Effector CD4-positive, alpha-beta T cell (primary cell): ENCODE data around the gene SEPTIN5. TPM values are rescaled to one million over a fixed set of nuclear protein-coding genes. Genes with fewer than 3 reads are reported as not detected.
A peak's percentile ranks its signal among the peaks of the same experiment; 100 is the strongest.
"Not testable (repeated sequence)": the region's sequence is repeated elsewhere in the genome, so short reads cannot be mapped to it uniquely, and the experiment has no call there.

Experiments
- DNase-seq: peaks from one replicate; pipeline ENCODE4 v3.0.0-alpha.2; 2020
- total RNA-seq: gene quantifications from one replicate; lab custom pipeline; 2026; lab: John Stamatoyannopoulos, UW

SEPTIN5 gene
- not detected for total RNA-seq

DNA sequence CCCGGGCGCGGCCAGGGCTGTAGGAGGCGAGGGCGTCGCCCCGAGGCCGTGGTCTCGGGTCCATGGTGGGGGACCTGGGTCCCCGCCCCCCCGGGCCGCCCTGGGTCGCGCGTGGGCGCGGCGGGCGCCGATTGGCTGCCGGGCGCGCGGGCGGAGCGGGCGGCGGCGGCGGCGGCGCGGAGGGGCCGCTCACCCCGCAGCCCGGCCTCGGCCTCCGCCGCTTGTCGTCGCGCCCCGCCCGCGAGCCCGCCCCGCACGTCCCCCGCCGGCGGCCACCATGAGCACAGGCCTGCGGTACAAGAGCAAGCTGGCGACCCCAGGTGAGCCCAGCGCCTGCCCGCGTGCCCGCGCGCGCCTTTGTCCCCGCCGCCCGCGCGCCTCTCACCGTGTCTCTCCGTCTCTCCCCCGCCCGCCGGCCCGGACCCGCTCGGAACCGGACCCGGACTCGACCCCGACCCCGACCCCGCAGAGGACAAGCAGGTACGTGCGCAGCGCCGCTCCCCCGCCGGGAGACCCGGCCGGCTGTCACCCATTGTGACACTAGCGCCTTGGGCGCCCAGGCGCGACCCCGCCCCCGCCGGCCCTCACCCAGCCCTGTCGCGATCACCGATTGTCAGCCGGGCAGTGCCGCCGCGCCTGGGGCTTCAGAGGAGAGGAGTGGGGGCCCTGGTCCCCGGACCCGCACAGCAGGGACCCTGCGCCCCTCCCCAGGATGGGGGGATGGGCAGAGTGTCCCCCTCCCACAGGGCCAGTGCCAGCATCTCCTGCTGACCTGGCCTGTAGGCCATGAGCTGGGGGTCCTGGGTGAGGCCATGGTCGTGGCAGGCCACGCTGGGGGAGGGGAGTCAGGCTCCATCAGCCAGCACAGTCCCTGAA, at the start of gene SEPTIN5:
TSS of gene SEPTIN5 (plus strand) at position 192 of the 876 bp plus-strand sequence. CDS start at position 278, 86 bp downstream.
- DNase-seq, result no peak

DNA sequence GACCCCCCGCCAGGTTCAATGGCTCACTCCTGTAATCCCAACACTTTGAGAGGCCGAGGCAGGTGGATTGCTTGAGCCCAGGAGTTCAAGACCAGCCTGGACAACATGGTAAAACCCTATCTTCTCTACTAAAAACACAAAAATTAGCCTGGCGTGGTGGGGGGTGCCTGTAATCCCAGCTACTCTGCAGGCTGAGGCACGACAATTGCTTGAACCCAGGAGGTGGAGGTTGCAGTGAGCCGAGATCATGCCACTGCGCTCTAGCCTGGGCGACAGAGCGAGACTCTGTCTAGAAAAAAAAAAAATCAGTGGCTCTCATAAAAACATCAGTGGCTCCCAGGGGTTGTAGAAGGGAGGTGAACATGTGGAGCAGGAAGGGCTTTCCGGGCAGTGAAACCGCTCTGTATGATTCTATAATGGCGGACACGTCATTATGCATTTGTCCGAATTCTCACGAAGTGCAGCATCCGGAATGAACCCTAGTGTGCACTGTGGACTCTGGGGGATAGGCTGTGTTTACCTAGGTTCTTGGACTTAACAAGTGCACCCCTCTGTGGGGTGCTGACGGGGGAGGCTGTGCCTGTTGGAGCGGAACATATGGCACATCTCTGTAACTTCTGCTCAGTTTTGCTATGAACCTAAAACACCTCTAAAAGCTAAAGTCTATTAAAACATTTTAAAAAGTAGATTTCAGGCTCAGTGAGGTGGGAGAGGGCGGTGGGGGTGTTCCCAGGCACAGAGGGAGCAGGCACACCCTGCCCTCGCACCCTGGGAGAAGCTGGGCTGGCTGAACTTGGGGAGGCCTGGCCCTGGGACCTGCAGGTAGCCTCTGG, 49.1 kb upstream of the SEPTIN5 start:
- DNase-seq, result no peak

DNA sequence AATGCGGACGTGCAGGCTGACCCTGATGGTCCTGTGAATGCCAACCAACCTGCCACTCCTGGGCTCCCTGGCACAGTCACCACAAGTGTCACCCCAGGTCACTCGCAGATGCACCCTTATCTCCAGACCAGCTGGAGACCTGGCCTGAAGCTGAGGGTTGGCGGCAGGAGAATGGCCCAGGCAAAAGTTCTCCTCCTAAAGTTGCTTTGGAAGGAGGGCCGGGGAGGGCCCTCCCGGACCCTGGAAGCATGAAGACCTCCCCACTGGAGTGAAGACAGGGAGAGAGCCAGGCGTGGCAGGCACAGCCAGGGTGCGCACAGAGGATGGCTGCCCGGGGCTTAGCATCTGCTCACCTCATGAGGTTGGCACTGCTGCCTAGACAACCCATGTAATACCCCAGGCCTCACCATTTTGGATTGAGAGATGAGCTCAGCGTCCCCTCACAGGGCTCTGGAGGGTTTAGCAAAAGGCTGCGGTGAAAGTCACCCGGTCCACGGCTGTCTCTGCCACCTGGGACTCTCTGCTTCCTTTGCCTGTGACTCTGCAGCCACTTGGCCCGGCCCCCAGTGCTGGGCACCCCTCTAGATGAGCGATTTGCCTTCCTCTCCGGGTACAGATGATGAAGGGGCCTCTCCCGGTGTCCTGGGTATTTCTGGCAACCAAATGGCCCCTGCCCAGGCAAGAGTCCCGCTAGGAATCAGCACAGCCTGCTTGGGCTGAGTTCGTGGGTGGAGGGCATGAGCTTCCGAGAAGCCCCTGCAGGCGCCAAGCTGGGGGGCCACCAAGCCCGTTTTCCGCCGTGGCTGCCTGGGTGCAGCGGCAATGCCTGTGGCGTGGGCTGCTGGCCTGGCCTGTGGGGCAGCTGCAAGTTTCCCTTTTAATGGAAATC, 48.3 kb upstream of the SEPTIN5 start:
- DNase-seq, result no peak

DNA sequence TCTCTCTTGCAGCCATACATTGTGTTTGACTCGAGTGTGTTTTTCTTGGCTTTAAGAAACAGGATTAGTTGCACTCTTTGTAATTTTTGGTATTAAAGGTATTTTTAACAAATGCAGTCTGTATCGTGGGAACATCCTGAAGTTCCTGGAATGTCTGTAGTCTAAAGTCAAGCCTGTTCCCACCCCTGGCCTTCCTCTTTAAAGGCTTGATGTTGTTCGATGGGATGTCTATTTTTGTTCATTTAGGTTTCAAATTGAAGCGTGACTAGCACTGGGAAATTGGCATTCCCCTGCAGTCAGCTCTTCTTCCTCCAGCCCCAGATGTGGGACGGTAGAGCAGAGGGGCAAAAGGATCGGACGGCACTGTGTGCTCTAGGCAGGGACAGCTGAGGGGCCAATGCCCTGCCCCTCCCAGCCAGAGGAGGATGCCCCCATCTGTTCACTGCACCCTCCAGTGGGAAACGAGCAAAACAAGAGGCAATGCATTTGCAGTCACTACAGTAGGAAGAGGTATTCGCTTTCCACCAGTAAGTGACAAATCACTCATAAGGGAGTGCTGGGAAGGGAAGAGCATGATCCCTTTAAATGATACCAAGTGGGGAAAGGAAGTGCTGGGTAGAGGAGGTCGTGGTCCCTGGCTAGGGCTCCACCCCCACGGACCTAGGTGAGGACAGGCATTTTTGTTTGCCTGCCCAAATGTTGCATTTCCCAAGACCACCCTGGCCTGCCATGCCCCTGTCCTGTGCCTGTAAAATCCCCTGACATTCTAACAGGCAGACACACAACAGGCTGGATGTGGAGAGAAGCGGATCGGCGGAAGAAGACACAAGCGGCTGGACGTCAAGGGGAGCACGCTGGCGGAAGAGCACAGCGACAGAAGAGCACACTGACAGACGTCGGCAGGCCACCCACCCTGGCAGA, 47.4 kb upstream of the SEPTIN5 start:
- DNase-seq, result no peak

DNA sequence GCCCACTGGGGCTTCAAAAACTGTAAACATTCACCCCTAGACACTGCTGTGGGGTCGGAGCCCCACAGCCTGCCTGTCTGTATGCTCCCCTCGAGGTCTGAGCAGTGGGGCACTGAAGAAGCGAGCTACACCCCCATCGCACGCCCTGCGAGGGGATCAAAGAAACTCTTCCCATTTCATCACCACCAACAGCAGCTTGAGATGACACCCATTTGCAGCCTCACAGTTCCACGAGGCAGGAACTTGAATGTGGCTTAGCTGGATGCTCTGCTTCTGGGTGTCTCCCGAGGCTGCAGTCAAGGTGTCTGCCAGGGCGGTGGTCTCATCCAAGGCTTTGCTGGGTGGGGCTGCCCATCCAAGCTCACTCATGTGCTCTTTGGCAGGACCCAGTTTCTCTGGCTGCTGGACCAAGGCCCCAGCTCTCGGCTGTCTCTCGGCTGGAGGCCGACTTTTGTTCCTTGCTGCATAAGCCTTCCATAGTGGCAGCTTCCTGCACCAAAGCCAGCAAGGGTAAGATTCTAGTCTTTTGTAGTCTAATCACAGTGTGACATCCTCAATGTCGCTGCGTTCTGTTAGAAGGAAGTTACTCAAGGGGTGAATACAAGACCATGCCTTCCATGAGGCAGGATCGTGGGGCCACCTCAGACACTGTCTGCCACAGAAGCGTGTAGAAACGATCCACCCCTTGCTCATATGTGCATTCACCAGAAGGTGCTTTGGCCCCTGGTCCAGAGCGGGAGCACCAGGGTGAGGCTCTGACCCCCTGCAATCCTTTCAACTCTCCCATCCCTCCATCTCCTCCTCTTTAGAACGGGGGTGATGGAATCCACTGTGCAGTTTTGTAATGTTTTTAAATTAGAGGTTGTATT, 46.2 kb upstream of the SEPTIN5 start:
- no peak for DNase-seq

DNA sequence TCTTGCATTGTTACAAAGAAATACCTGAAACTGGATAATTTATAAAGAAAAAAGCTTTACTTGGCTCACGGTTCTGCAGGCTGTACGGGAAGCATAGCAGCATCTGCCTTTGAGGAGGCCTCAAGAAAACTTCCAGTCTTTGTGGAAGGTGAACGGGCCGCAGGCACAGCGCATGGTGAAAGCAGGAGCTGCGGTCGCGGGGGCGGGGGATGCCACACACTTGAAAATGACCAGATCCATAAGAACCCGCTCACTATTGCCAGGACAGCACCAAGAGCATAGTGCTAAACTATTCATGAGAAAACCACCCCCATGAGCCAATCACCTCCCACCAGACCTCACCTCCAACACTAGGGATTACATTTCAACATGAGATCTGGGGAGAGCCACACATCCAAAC, 45.6 kb upstream of the SEPTIN5 start:
- DNase-seq, result no peak

DNA sequence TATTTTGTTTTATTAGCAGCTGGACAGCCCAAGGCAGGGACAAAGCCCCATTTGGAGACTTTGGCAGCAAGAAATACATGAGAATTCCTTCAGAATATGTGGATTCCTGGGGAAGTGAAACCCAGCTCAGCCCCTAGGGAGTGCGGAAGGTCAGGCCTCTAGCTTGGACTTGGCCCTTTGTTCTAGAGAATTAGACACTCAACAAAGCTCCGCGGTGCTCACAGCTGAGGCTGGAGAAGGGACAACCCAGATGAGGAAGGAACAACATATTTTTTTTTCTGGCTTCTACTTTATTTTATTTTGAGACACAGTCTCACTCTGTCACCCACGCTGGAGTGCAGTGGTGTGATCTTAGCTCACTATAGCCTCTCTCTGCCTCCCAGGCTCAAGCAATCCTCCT, 44.7 kb upstream of the SEPTIN5 start:
- no peak for DNase-seq

DNA sequence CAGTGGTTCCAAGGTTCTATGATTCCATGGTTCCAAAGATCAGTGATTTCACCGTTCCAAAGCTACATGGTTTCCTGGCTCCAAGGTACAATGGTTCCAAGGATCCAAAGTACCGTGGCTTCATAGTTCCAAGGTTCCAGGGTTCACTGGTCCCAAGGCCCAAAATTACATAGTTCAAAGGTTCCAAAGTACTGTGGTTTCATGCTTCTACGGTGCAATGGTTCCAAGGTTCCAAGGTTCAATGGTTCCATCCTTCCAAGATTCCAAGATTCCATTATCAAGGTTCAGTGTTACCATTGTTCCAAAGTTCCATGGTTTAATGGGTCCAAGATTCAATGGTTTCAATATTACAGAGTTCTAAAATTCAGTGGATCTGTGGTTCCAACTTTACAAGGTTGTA, 43.0 kb upstream of the SEPTIN5 start:
- no peak for DNase-seq

DNA sequence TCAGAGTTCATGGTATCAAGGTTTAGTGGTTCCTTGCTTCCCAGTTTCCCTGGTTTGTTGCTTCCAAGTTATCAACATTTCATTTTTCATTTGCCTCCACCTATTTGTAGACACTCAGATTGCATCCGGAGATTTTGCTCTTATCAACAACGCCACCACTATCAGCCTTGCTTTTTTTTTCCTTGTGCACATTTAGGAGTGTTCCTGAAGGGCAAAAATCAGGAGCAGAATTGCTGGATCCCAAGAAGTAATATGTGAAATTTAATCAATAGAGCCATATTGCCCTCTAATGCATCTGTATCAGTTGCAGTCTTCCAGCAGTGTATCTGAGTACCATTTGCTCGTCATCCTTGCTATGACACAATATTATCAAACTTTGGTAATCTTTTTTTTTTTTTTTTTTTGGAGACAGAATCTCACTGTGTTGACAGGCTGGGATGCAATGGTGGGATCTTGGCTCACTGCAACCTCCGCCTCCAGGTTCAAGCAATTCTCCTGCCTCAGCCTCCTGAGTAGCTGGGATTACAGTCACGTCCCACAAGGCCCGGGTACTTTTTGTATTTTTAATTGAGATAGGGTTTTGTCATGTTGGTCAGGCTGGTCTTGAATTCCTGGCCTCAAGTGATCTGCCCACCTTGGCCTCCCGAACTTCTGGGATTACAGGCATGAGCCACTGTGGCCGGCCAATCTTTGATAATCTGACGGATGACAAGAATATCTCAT, 42.1 kb upstream of the SEPTIN5 start:
- no peak for DNase-seq

DNA sequence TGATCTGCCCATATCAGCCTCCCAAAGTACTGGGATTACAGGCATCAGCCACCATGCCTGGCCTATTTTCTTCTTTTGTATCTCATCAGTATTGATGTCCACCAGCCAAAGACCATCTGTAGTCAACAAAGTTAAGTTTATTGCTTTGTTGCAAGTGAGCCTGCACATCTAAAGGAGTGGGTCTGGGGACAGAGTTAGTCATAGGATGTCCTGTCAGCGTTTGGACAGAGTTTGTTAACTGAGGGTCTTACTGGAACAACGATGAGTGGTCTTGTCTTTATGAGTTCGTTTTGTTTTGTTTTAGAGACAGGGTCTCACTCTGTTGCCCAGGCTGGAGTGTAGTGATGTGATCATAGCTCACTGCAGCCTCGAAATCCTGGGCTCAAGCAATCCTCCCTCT, 40.6 kb upstream of the SEPTIN5 start:
- no peak for DNase-seq

DNA sequence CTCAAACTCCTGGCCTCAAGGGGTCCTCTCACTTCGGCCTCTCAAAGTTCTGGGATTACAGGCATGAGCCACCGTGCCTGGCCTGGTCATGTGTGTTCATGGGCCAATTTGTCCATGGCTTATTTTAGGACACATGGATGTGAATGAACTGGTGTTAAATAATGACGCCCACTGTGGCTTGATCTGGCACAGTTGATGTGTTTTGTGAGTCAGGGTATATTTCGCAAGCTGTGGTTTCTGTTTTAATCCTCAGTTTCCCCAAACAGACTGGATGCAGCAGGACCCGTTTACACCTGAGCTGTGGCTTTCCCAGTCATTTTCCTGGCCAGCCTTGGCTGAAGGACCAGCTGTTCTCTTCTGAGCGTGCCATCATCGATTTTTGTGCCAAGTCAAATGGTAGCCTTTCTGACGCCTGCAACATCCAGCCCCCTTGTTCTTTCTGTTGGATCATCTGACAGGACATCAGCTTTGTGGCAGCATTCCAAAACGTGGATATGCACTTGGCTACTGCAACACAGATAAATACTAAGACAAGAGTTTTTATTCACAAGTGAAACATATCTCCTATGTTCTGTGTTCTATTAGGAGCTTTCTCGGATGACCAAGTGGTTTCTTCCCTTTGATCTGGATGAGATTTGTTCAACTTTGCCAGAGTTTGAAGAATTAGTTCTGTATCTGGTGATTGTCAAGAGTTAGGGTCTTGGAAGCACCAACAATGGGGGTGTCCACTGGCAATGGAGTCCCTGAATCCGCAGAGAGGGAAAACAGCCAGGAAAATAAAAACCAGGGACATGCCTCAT, 40.0 kb upstream of the SEPTIN5 start:
- no peak for DNase-seq

DNA sequence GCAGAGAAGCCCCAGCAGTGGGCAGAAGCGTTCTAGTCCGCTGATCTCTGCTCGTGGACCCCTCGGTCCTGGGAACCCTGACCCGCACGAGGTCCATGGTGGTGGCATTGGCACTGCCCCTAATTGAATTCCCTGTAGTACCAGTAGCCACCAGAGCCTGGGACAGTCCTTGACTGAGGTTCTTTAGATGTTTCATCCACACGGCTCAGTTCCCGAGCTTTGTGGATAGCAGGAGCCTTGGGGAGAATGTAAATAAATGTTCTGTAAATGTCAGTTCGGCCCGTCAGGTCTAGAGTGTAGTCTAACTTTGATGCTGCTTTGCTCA, 39.4 kb upstream of the SEPTIN5 start:
- no peak for DNase-seq

DNA sequence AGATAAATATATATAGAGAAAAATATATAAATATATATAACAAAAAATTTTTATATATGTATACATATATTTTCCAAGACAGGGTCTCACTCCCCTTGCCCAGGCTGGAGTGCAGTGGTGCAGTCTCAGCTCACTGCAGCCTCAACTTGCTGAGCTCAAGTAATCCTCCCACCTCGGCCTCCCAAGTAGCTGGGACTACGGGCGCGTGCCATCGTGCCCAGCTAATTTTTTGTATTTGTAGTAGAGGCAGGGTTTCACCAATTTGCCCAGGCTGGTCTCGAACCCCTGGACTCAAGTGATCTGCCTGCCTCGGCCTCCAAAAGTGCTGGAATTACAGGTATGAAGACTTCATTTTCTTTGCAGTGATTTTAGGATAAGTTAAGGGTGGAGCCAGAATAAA, 38.9 kb upstream of the SEPTIN5 start:
- DNase-seq, result no peak

DNA sequence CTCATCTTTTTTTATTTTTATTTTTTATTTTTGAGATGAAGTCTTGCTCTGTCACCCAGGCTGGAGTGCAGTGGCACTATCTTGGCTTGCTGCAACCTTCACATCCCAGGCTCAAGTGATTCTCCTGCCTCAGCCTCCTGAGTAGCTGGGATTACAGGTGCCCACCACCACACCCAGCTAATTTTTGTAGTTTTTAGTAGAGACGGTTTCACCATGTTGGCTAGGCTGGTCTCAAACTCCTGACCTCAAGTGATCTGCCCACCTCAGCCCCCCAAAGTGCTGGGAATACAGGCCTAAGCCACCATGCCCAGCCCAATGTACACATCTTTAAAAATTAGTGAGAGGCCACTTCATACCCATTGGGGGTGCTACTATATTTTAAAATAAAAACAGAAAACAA, 37.9 kb upstream of the SEPTIN5 start:
- not testable (repeated sequence) for DNase-seq

DNA sequence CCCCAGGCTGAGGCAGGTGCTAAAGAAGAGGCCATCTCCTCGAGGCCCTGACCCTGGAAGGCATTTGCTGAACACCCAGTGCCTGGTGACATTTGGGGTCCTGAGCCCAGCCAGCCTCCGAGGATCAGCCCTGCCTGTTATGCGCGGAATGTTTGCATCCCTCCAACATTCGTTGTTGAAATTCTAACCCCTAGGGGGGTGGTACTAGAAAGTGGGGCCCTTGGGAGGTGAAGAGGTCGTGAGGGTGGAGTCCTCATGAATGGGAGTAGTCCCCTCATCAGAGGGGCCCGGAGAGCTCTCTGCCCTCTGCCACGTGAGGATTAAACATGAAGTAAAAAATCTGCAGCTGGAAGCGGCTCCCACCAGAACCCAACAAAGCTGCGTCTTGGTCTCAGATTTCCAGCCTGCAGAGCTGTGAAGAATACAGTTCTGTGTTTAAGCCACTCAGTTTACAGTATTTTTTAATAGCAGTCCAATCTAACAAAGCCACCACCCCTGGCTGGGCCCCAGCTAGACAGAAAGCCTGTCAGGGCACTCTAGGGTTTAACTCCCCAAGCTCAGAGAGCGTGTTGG, 35.3 kb upstream of the SEPTIN5 start:
- DNase-seq, result no peak

DNA sequence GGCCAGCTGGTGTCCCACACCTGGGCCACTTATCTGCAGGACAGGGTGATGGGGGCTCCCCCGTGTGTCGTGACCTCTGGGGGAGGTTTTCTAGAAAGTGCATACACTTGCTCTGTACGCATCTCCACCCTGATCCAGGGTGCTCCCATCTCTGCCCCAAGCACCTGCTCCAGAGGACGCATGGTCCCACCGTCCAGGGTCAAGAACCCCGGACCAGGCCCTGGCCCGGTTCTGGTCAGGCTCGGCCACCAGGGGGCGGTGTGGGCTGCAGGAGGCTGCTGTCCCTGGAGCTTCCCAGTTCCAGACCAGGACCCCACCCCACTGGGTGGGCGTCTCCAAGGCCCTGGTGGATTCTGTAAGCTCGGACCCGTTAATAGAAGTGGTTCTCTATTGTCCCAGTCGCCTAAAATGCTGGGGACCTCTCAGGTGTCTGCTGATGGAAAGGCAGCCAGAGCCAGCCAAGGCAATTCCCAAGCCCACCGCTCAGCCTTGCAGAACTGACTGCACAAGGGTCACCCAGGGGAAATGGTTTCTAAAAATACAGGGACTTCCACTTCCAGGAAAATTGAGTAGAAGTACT, 34.7 kb upstream of the SEPTIN5 start:
- DNase-seq, result peak; percentile 37

DNA sequence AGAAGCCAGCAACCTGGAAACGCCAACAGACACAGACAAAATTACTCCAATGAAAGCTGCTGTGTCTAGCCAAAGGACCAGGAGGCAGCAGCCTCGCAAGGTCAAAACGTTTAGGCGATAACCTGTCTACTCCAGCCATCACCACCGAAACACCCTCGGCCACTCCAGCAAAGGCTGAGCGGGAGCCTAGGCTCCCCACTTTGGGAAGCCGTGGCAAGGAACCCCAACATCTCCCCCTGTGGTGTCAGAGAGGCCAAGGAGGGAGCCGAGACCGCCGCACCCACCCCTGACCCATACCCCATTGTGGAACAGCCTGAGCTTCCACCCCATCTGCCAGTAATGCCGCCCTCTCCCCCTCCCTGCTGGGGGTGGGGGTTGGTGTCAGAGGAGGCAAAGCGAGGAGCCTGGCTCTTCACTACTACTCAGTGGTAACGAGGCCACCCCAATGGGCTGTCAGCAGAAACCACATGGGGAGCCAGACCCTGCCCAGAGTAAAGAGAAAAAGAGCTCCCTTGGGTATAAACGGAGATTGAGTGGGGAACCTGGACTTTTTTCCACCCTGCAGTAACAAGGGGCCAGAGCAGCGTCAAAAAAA, 33.9 kb upstream of the SEPTIN5 start:
- DNase-seq, result no peak
